NCI-H146 (cell line): ENCODE results near the gene CATSPERZ.

ENCODE experiments used
- DNase-seq: peaks from one replicate; lab custom pipeline; 2025; lab: John Stamatoyannopoulos, UW

Gene CATSPERZ

DNA sequence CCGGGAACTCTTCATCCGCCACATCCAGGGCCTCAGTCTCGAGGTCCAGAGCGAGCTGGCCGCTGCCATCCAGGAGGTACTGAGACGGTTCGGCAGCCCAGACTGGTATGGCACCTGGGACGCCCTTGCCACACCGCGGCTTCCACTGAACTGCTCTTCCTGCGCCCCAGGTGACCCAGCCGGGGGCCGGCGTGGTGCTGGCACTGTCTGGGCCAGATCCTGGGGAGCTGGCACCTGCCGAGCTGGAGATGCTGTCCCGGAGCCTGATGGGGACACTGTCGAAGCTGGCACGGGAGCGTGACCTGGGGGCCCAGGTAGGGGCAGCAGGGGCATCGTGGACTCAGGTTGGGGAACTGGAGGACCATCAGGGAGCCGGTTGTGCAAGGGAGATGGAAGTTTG, 41.3 kb downstream of the CATSPERZ start:
- no peak for DNase-seq

DNA sequence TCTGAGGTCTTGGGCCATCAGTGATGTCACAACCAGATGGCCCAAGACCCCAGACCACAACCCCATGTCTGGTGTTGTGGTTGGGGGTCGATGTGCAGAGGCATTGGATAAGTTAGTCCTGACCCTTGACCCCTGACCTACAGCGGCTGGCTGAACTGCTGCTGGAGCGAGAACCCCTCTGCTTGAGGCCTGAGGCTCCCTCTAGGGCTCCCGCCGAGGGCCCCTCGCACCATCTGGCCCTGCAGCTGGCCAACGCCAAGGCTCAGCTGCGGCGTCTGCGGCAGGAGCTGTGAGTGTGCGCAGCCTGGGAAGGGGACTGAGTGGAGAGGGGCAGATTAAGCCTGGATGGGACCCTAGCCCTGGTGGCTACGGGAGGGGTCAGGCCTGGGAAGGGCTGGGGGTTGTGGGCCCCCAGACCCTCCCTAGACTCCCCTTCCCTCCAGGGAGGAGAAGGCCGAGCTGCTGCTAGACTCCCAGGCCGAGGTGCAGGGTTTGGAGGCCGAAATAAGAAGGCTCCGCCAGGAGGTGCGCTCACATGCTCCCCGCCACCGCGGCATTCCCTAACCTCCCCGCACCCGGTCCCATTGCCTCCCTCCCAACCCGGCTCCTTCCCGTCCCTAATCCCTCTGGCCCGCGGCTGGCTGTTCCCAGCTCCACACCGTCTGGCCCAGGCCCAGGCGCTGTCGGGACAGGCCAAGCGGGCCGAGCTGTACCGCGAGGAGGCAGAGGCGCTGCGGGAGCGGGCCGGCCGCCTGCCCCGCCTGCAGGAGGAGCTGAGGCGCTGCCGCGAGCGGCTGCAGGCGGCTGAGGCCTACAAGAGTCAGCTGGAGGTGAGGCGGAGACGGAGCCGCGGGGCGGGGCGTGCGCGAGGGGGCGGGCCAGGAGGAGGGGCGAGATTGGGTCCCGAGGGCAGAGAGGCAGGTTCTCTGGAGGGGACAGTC, 42.0 kb downstream of the CATSPERZ start:
- DNase-seq = peak; percentile 82

DNA sequence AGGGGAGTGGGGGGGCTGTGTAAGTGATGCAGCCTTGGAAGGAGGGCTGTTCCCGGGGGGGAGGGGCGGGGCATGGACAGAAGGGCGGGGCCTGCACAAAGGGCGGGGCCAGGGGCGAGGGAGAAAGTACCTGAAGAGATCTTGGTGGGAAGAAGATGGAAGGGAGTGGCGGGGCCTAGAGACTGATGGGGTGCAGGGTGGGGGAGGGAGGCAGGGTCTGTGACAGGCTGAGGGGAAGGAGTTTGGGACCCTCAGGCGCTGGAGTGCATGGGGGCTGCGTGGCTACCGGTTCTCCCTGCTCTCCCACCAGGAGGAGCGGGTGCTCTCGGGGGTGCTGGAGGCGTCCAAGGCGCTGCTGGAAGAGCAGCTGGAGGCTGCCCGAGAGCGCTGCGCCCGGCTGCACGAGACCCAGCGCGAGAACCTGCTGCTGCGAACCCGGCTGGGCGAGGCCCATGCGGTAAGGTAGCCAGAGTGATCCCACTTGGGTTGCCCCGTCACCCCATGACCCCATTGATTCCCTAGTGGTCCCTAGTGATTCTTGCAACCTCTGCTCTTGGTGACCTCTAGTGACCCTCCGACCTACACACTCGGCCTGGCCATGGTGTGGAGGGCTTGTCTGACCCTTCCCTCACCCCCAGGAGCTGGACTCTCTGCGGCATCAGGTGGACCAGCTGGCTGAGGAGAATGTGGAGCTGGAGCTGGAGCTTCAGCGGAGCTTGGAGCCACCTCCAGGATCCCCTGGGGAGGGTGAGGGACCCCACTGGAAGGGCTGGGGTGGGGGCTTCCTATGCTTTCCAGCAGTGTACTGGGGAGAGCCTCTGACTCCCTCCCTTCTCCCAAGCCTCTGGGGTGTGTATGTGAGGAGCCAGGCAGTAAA, 42.9 kb downstream of the CATSPERZ start:
- no peak for DNase-seq

DNA sequence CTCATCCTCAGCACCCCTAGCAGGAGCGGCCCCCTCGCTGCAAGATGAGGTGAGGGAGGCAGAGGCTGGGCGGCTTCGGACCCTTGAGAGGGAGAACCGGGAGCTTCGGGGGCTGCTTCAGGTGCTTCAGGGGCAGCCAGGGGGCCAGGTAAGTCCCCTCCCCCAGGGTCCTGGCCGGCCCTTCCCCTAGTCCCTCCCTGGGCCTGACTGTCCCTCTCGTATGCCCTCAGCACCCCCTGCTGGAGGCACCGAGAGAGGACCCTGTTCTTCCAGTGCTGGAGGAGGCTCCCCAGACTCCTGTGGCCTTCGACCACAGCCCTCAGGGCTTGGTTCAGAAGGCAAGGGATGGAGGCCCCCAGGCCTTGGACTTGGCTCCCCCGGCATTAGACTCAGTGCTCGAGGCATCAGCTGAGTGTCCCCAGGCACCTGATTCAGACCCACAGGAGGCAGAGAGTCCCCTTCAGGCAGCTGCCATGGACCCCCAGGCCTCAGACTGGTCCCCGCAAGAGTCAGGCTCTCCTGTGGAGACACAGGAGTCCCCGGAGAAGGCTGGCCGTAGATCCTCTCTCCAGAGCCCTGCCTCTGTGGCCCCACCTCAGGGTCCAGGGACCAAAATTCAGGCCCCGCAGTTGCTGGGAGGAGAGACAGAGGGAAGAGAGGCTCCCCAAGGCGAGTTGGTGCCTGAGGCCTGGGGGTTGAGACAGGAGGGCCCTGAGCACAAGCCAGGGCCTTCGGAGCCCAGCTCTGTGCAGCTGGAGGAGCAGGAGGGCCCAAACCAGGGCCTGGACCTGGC, 43.8 kb downstream of the CATSPERZ start:
- DNase-seq = no peak

GRCh38 chr11:64344787-64345186, 44.6 kb downstream of the CATSPERZ start:
- no peak for DNase-seq

DNA sequence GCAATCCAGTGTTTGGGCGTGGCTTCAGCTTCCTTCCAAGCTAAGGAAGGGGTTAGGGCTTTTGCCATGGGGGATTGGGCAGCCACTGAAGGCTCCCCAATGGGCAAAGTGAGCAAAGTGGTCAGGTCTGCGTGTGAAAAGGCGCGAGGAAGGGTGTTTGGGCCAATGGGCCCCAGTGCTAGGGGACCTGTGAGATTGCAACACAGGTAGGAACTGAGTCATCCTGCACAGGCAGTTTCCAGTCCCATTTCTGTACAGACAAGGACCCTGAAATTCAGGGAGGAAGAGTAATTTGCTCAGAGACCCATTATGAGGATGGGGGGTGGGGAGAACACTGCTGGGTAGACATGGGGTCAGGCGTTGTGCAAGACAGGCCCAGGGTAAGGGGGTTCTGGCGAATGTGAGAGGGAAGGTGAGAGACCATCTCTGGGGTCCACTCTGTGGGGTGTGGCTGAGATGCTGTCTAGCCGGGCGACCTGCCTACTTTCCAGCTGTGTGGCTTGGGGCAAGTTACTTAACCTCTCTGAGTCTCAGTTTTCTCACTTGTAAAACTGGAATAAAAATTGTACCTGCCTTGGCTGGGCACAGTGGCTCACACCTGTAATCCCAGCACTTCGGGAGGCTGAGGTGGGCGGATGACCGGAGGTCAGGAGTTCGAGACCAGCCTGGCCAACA, 47.2 kb downstream of the CATSPERZ start:
- DNase-seq = no peak

DNA sequence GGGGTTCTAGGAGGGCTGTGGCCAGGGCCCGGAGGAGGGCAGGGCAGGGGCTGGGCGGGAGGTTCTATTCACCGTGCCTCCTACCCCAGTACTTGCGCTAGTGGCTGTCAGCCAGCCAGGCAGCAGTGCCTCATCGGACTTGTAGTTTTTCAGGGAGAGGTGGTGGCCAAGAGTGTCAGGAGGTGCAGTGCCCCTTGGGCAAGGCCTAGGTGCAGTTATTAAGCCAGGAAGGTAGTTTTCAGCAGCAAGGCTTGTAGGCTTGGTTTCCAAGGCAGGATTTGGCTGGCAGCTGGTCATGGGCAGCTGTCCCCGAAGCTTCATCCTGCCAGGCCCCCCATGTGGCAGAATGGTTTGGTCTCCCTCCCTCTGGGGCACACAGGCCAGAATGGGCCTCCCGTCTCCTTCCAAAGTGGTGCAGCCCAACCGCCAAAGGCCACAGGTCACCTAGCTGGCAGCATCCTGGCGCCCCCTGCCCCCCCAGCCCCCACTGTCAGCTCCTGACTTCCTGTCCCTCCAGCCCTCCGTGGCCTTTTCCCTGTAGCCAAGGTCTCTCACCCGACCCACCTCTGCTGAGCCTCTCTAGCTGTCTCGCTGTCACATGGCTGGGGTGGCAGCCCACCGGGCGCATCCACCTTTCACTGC, 48.3 kb downstream of the CATSPERZ start:
- no peak for DNase-seq

DNA sequence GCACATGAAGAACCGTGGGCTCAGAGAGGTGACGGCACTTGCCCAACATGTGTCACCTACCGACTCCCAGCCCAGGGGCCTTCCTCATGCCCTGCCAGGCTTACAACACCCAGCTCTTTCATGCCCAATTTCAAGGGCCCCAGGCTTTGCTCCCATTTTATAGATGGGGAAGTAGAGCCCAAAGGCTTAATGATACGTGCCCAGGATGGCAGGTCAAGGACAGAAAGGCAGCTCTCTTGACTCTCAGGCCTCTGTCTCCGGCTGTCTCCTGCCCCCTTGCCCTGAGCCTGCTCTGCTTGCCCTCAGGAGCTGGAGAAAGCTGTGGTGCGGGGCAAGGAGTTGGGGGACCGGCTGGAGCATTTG, 48.8 kb downstream of the CATSPERZ start:
- DNase-seq = no peak

GRCh38 chr11:64349404-64349803, 49.2 kb downstream of the CATSPERZ start:
- DNase-seq = no peak

DNA sequence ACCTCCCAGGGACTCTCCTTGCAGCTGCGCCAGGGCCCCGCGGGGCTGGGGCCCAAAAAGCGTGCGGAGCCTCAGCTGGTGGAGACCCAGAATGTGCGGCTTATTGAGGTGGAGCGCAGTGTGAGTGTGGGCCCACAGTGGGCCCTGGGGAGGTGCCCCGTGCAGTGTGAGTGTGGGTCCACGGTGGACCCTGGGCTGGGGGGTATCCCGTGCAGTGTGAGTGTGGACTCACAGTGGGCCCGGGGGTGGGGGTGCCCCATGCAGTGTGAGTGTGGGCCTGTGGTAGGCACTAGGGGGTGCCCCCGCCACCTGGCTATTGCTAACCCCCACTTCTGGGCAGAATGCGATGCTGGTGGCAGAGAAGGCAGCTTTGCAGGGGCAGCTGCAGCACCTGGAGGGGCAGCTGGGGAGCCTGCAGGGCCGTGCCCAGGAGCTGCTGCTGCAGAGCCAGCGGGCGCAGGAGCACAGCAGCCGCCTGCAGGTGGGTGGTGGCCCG, 51.0 kb downstream of the CATSPERZ start:
- DNase-seq = no peak

- peak; percentile 84 for DNase-seq
Measured at GRCh38 chr11:64352099-64352994, 52.2 kb downstream of the CATSPERZ start.

- peak; percentile 93 for DNase-seq
Measured at GRCh38 chr11:64352995-64353714, 53.0 kb downstream of the CATSPERZ start.

DNA sequence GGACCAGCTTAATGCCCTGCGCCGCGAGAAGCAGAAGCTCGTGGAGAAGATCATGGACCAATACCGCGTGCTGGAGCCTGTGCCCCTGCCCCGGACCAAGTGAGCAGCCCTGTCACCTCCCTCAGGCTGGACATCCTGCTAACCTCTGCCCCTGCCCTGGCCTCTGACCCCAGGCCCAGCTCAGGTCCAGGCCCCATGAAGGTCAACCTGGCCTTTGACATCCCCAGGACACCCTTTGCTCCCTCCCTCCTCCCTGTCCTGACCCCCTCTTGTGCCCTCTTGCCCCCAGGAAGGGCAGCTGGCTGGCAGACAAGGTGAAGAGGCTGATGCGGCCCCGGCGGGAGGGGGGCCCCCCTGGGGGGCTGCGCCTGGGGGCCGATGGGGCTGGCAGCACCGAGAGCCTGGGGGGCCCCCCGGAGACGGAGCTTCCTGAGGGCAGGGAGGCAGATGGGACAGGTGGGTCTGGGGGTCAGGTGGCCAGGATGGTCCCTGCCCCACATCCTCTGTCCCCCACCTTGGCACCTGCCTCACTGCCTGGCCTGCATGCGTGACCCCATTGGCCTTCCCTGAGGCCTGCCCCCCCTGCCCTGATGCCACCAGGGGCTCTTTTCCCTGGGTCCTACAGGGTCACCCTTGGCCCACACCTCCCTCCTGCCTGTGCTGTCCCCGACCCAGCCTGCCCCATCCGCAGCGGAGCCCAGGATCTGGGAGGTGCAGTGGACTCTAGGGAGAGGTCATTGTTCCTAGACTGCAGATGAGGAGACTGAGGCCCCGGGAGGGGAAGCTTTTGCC, 53.8 kb downstream of the CATSPERZ start:
- no peak for DNase-seq
